ENCODE data around the gene MFAP2.

- TF ChIP-seq CTCF (IDR thresholded peaks at IDR 0.05) (no peak), POLR2A (IDR thresholded peaks at IDR 0.05) (no peak)
These were observed 8.1 kb downstream of the MFAP2 start for GRCh38 chr1:16972189-16972895.
